HG02642 (cell line): ENCODE results near the gene LARP1.

Experiments
- ATAC-seq: cut with Tn5 transposase; IDR thresholded peaks from one replicate; pipeline ENCODE4 v1.9.1; 2021; ENCODE audit warnings: mild to moderate bottlenecking; ENCODE audit not compliant: unreplicated experiment, poor library complexity

LARP1 gene

DNA sequence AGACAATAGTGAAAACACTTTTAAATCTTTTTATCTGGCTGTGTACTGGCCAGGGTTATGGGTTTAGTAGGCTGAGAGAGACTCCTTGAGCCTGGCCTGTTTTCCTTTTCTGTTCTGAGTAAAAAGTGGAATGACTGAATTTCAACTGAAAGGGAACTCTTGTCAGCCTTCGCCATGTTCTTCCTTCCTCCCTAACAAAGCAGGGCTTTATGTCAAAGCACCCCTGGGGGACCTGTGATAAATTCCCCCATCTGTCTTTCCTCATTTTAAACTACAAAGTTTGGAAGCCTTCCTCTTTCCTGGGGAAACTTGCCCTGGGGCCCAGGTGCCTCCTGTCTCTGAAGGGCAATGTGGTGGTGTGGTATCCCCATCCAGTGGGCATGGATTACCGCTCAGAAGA lies 29.7 kb downstream of the LARP1 start:
- ATAC-seq, result no peak

- no peak for ATAC-seq
Measured at GRCh38 chr5:154786414-154786813, 31.2 kb downstream of the LARP1 start.

- no peak for ATAC-seq
Measured at GRCh38 chr5:154788212-154788611, 33.0 kb downstream of the LARP1 start.

- ATAC-seq, result peak; percentile 89
Measured at GRCh38 chr5:154791535-154791934, 36.4 kb downstream of the LARP1 start.

GRCh38 chr5:154793599-154794524 lies 38.7 kb downstream of the LARP1 start:
- ATAC-seq, result no peak

DNA sequence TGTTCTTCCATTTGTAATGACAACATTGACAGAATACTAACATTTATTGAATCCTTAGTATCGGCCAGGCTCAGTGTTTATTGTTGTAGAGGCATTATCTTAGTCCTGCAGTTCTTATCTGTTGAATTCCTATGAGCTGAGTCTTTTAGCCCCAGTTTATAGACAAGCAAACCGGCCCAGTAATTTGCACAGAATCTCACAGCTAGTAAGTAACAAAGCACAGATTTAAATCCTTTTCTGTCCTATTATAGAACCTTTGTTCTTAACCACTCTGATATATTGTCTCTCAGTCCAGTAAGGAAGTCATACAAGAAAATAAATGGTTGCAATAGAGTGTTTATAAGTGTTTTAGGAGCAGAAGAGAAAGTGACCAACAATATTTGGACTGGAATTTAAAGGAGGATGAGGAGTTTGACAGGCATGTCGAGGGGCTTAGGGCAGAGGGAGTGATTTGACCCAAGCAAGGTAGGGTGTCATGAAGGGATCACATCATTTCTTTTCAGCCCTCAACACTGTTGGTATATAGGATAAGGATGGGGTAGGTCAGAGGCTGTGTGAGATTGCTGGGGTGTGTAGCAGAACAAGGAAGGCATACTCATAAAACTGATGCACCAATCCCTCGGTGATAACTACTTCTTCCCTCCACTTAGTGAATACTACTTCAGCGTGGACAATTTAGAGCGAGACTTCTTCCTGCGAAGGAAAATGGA lies 39.5 kb downstream of the LARP1 start:
- no peak for ATAC-seq

DNA sequence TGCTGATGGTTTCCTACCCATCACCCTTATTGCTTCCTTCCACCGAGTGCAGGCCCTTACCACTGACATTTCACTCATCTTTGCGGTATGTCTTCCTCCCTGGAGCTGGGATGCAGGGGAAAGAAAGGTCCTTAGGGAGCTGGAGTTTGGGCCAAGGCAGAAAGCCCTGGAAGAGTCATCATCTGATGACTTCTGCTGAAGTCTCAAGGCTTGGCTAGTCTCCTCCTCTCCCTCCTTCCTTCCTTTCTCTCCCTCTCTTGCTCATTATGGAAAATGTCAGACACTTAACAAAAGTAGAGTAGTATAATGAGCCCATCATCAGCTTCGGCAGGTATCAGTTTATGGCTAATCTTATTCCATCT lies 40.0 kb downstream of the LARP1 start:
- no peak for ATAC-seq

- ATAC-seq, result no peak
Measured at GRCh38 chr5:154797762-154798161, 42.6 kb downstream of the LARP1 start.

GRCh38 chr5:154800582-154800981 lies 45.4 kb downstream of the LARP1 start:
- no peak for ATAC-seq

DNA sequence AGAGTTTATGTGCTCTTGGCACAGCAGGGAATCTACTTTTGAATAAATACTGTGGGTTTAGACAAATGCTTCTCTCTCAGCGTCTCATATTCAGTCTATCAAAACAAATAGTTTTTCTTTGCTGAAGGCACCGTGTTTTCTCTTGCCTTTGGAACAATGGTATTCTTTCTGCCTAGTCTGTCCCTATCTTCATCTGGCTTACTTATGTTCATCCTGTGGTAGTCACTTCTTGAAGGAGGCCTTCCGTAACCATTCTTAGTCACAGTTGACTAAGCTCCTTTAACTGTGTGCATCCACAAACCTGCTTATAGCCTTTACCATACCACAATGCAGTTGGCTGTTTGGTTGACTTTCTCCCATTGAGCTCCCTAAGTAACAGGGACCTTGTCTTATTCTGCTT lies 45.9 kb downstream of the LARP1 start:
- ATAC-seq, result no peak

- no peak for ATAC-seq
Measured at GRCh38 chr5:154802050-154802449, 46.9 kb downstream of the LARP1 start.

GRCh38 chr5:154806176-154806575 lies 51.0 kb downstream of the LARP1 start:
- ATAC-seq, result no peak

- no peak for ATAC-seq
Measured at GRCh38 chr5:154811239-154811638, 56.1 kb downstream of the LARP1 start.

- ATAC-seq, result peak; percentile 68
Measured at GRCh38 chr5:154811653-154812465, 56.7 kb downstream of the LARP1 start.

DNA sequence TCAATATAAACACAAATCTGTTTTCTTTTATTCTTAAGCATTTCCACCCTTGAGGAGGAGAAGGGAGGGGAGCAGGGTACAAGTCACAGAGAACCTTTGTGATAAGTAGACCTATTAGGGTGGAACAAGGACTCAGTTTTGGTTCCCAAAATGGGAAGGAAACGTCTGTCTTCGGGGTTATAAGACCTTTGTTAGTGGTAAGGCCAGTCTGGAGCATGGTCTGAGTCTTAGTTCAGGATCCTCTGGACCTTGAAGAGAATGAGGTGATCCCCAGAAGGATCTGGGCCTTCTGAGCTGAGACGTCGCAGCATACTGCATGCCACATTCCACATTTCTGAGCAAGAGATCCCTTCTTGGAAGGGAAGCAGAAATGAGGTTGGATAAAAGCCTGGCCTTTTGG lies 58.0 kb downstream of the LARP1 start:
- no peak for ATAC-seq

DNA sequence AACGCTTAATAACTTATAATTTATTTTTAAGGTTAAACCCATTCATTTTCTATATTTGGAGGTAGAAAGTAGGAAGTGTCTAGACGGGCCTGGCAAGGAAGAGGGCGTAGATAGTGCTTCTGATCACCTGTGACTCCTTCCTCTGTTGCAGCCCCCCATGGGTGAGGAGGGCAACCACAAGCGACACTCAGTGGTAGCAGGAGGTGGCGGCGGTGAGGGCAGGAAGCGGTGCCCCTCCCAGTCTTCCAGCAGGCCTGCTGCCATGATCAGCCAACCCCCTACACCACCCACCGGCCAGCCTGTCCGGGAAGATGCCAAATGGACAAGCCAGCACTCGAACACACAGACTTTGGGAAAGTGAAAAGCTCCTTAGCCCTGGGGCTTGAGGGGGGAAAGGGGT lies 58.6 kb downstream of the LARP1 start:
- ATAC-seq, result no peak

DNA sequence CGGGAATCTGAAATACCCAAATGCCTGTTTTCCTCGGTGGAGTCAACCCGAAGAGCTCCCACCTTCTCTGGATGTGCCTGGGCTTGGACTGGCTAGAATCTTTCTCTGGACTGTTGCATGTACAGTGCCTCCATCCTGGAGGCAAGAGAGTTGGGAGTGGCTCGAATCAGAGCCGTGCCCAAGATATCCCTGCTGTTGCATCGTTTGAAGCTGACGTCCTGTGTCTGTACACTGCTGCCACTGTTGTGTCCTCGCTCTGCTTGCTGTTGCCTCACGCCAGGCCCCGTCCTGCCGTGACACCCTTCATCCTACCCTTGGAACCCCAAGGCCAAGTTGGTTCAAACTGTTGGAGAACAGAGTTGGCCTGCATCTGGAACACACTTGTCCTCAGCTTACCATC lies 59.8 kb downstream of the LARP1 start:
- no peak for ATAC-seq

DNA sequence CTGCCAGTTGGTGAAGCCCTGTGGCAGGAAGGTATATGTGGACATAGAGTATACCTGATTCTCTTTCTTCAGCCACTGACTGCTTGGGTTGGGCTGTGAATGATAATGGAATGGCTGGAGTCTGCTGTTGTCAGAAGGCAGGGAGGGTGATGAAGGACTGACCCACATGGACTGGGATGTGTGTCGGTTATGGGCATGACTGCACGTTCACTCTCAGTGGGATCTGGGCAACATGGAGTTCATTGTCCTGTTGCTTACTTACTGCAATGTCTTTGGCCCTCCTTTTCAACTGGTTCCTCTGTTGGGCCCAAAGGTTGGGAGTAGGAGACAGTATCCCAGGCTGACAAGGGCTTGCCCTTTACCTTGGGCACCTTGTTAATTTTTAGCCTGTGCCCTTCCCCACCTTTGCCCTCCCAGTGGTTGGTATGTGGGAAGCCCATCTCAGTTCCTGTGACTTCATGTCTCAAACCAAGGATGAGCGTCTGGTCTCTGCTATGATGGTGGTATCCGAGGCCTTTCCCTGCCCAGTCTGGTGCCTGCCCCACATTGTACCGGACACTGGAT lies 60.6 kb downstream of the LARP1 start:
- no peak for ATAC-seq

GRCh38 chr5:154816891-154817492 lies 61.8 kb downstream of the LARP1 start:
- no peak for ATAC-seq

DNA sequence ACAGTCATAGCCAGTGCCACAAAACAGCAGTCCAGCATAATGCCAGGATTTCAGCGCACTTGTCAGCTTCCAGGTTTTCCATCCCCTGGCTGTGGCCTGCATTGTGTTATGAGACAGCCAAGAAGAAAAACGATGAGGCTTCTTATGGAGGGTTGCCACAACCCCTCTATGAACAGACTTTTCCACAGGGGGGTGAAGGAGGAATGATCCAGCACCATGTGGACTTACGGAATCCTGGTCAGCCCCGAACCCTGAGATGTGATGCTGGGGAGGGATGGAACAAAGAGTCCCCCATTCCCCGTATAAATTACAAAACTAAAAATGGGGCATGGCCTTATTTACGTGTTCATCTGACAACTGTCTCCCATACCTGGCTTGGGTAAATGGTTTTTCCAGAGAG lies 62.6 kb downstream of the LARP1 start:
- no peak for ATAC-seq
